HEK293 (cell line): ENCODE measurements around the gene WRNIP1.

Experiments
- FEZF1 ChIP-seq: fragments of 450-650 bp; formaldehyde crosslinking; IDR thresholded peaks from 2 replicates; pipeline ENCODE4 v1.5.1; 2016; ENCODE audit warnings: missing biosample characterization, missing genetic modification characterization
- GLIS1 ChIP-seq: fragments of 450-650 bp; formaldehyde crosslinking; IDR thresholded peaks from 2 replicates; pipeline ENCODE4 v1.5.1; 2016; ENCODE audit warnings: missing biosample characterization, missing genetic modification characterization
- IKZF3 ChIP-seq: fragments of 450-650 bp; IDR thresholded peaks from 2 replicates; pipeline ENCODE4 v1.5.0; 2018; ENCODE audit warnings: missing biosample characterization, mild to moderate bottlenecking, missing genetic modification characterization, moderate library complexity
- KLF10 ChIP-seq: fragments of 450-650 bp; IDR thresholded peaks from 2 replicates; pipeline ENCODE4 v1.5.1; 2018; ENCODE audit warnings: missing biosample characterization, mild to moderate bottlenecking, missing genetic modification characterization
- KLF9 ChIP-seq: fragments of 450-650 bp; formaldehyde crosslinking; IDR thresholded peaks from 2 replicates; pipeline ENCODE4 v1.5.1; 2016; ENCODE audit warnings: missing biosample characterization, missing genetic modification characterization, low read depth
- SP7 ChIP-seq: fragments of 450-650 bp; formaldehyde crosslinking; IDR thresholded peaks from 2 replicates; pipeline ENCODE4 v1.5.1; 2016; ENCODE audit warnings: missing biosample characterization, missing genetic modification characterization
- TSHZ1 ChIP-seq: fragments of 450-650 bp; formaldehyde crosslinking; IDR thresholded peaks from 2 replicates; pipeline ENCODE4 v1.5.1; 2016; ENCODE audit warnings: missing biosample characterization, missing genetic modification characterization, borderline replicate concordance
- ZBTB1 ChIP-seq: fragments of 450-650 bp; formaldehyde crosslinking; IDR thresholded peaks from 2 replicates; pipeline ENCODE4 v1.5.1; 2016; ENCODE audit warnings: missing biosample characterization, missing genetic modification characterization
- ZBTB20 ChIP-seq: fragments of 450-650 bp; formaldehyde crosslinking; IDR thresholded peaks from 2 replicates; pipeline ENCODE4 v1.5.1; 2016; ENCODE audit warnings: missing biosample characterization, missing genetic modification characterization
- ZBTB26 ChIP-seq: fragments of 450-650 bp; formaldehyde crosslinking; optimal IDR thresholded peaks from 2 replicates; pipeline ENCODE3; 2016; ENCODE audit warnings: missing biosample characterization, mild to moderate bottlenecking, missing genetic modification characterization
- ZBTB48 ChIP-seq: fragments of 450-650 bp; formaldehyde crosslinking; IDR thresholded peaks from 2 replicates; pipeline ENCODE4 v1.5.1; 2016; ENCODE audit warnings: missing biosample characterization, missing genetic modification characterization
- ZBTB6 ChIP-seq: fragments of 450-650 bp; formaldehyde crosslinking; IDR thresholded peaks from 2 replicates; pipeline ENCODE4 v1.5.1; 2017; ENCODE audit warnings: missing biosample characterization, missing genetic modification characterization
- ZEB2 ChIP-seq: fragments of 450-650 bp; formaldehyde crosslinking; IDR thresholded peaks from 2 replicates; pipeline ENCODE4 v1.5.1; 2016; ENCODE audit warnings: missing biosample characterization, missing genetic modification characterization
- ZNF140 ChIP-seq: fragments of 450-650 bp; formaldehyde crosslinking; IDR thresholded peaks from 2 replicates; pipeline ENCODE4 v1.5.1; 2016; ENCODE audit warnings: missing biosample characterization, missing genetic modification characterization
- ZNF148 ChIP-seq: fragments of 450-650 bp; formaldehyde crosslinking; IDR thresholded peaks from 2 replicates; pipeline ENCODE4 v1.5.0; 2017; ENCODE audit warnings: missing biosample characterization, missing genetic modification characterization, borderline replicate concordance
- ZNF184 ChIP-seq: fragments of 450-650 bp; IDR thresholded peaks from 2 replicates; pipeline ENCODE4 v1.5.1; 2018; ENCODE audit warnings: missing biosample characterization, mild to moderate bottlenecking, missing genetic modification characterization
- ZNF2 ChIP-seq: fragments of 450-650 bp; formaldehyde crosslinking; IDR thresholded peaks from 2 replicates; pipeline ENCODE4 v1.5.1; 2016; ENCODE audit warnings: missing biosample characterization, missing genetic modification characterization
- ZNF416 ChIP-seq: fragments of 450-650 bp; formaldehyde crosslinking; IDR thresholded peaks from 2 replicates; pipeline ENCODE4 v1.5.1; 2016; ENCODE audit warnings: missing biosample characterization, missing genetic modification characterization
- ZNF423 ChIP-seq: fragments of 450-650 bp; formaldehyde crosslinking; IDR thresholded peaks from 2 replicates; pipeline ENCODE4 v1.5.1; 2016; ENCODE audit warnings: missing biosample characterization, missing genetic modification characterization
- ZNF510 ChIP-seq: fragments of 450-650 bp; formaldehyde crosslinking; IDR thresholded peaks from 2 replicates; pipeline ENCODE4 v1.5.1; 2018; ENCODE audit warnings: mild to moderate bottlenecking, missing genetic modification characterization, missing biosample characterization; ENCODE audit not compliant: insufficient replicate concordance
- ZNF585B ChIP-seq: fragments of 450-650 bp; formaldehyde crosslinking; IDR thresholded peaks from 2 replicates; pipeline ENCODE4 v1.5.1; 2016; ENCODE audit warnings: missing biosample characterization, missing genetic modification characterization
- TF ChIP-seq, protein P1 (sequence below): fragments of 450-650 bp; formaldehyde crosslinking; IDR thresholded peaks from 2 replicates; pipeline ENCODE4 v1.5.1; 2016; ENCODE audit warnings: missing biosample characterization, missing genetic modification characterization
- TF ChIP-seq, protein P2 (sequence below): fragments of 450-650 bp; formaldehyde crosslinking; IDR thresholded peaks from 2 replicates; pipeline ENCODE4; 2016; ENCODE audit warnings: missing biosample characterization, missing genetic modification characterization
- TF ChIP-seq, protein P3 (sequence below): fragments of 450-650 bp; formaldehyde crosslinking; IDR thresholded peaks from 2 replicates; pipeline ENCODE4 v1.5.1; 2017; ENCODE audit warnings: missing biosample characterization, mild to moderate bottlenecking, missing genetic modification characterization, moderate library complexity

WRNIP1 gene

GRCh38 chr6:2790588-2791449 lies 25.6 kb downstream of the WRNIP1 start (continued):
- TF ChIP-seq ZNF148 (tag by site-specific recombination) (no peak), ZNF140 (tag by site-specific recombination) (no peak), ZNF184 (tag by site-specific recombination) (no peak), ZEB2 (tag by site-specific recombination) (0 out of 2 replicates have a peak, but pooled peaks have one; percentile 43), ZBTB1 (tag by site-specific recombination) (no peak), ZBTB20 (tag by site-specific recombination) (no peak), ZNF416 (tag by site-specific recombination) (no peak), GLIS1 (tag by site-specific recombination) (peak; percentile 42), SP7 (tag by site-specific recombination) (no peak), FEZF1 (tag by site-specific recombination) (no peak), ZNF2 (tag by site-specific recombination) (0 out of 2 replicates have a peak, but pooled peaks have one; percentile 18), IKZF3 (tag by site-specific recombination) (no peak), ZBTB48 (no peak), ZBTB26 (no peak), ZNF585B (tag by site-specific recombination) (no peak), KLF9 (tag by site-specific recombination) (no peak), TSHZ1 (no peak), KLF10 (tag by site-specific recombination) (no peak), ZNF423 (tag by site-specific recombination) (no peak), ZBTB6 (no peak), ZNF510 (no peak)
- TF ChIP-seq, protein P1, sequence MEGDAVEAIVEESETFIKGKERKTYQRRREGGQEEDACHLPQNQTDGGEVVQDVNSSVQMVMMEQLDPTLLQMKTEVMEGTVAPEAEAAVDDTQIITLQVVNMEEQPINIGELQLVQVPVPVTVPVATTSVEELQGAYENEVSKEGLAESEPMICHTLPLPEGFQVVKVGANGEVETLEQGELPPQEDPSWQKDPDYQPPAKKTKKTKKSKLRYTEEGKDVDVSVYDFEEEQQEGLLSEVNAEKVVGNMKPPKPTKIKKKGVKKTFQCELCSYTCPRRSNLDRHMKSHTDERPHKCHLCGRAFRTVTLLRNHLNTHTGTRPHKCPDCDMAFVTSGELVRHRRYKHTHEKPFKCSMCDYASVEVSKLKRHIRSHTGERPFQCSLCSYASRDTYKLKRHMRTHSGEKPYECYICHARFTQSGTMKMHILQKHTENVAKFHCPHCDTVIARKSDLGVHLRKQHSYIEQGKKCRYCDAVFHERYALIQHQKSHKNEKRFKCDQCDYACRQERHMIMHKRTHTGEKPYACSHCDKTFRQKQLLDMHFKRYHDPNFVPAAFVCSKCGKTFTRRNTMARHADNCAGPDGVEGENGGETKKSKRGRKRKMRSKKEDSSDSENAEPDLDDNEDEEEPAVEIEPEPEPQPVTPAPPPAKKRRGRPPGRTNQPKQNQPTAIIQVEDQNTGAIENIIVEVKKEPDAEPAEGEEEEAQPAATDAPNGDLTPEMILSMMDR: peak; percentile 59; the same call in 1 of the 2 replicates
- TF ChIP-seq, protein P2, sequence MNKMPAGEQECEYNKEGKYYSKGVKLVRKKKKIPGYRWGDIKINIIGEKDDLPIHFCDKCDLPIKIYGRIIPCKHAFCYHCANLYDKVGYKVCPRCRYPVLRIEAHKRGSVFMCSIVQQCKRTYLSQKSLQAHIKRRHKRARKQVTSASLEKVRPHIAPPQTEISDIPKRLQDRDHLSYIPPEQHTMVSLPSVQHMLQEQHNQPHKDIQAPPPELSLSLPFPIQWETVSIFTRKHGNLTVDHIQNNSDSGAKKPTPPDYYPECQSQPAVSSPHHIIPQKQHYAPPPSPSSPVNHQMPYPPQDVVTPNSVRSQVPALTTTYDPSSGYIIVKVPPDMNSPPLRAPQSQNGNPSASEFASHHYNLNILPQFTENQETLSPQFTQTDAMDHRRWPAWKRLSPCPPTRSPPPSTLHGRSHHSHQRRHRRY (tag by site-specific recombination): no peak
- TF ChIP-seq, protein P3, sequence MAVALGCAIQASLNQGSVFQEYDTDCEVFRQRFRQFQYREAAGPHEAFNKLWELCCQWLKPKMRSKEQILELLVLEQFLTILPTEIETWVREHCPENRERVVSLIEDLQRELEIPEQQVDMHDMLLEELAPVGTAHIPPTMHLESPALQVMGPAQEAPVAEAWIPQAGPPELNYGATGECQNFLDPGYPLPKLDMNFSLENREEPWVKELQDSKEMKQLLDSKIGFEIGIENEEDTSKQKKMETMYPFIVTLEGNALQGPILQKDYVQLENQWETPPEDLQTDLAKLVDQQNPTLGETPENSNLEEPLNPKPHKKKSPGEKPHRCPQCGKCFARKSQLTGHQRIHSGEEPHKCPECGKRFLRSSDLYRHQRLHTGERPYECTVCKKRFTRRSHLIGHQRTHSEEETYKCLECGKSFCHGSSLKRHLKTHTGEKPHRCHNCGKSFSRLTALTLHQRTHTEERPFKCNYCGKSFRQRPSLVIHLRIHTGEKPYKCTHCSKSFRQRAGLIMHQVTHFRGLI: no peak
